ENCODE results near the gene AQP5.

DNA sequence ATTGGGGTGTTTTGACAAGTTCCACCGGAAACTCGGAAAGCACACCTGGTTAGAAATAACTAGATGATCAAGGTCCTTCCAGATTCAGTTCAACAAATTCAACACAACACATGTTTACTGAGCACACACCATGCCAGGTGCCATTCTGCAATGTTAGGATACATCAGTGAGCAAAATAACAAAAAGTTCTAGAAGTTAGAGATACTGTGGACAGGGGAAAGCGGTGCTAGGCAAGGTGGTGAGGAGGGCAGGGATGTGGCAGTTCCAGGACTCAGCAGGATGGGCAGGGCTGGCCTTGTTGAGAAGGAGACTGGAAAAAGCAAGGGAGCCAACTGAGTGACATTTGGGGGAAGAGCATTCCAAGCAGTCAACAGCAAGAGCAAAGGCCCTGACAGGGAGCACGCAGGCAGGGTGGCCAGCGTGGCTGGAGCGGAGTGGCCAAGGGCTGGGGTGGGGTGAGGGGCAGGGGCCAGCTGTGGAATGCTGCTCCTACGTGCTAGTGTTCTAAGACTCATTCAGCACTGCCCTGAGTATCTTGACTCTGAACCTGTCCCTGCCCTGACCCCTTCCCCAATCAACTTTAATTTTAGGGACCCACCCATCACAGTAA lies 38.5 kb upstream of the AQP5 start:
- TF ChIP-seq EZH2 (IDR thresholded peaks at IDR 0.05; ENCODE audit: borderline replicate concordance, low read length), result no peak
- TF ChIP-seq, protein P1, sequence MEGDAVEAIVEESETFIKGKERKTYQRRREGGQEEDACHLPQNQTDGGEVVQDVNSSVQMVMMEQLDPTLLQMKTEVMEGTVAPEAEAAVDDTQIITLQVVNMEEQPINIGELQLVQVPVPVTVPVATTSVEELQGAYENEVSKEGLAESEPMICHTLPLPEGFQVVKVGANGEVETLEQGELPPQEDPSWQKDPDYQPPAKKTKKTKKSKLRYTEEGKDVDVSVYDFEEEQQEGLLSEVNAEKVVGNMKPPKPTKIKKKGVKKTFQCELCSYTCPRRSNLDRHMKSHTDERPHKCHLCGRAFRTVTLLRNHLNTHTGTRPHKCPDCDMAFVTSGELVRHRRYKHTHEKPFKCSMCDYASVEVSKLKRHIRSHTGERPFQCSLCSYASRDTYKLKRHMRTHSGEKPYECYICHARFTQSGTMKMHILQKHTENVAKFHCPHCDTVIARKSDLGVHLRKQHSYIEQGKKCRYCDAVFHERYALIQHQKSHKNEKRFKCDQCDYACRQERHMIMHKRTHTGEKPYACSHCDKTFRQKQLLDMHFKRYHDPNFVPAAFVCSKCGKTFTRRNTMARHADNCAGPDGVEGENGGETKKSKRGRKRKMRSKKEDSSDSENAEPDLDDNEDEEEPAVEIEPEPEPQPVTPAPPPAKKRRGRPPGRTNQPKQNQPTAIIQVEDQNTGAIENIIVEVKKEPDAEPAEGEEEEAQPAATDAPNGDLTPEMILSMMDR (conservative IDR thresholded peaks at IDR 0.05 in 1 of 2, IDR thresholded peaks at IDR 0.05 in 1 of 2; ENCODE audit: extremely low read depth in 1 of 2, insufficient read depth in 1 of 2, low read depth in 1 of 2, low read length in 2 of 2), result no peak
